ENCODE results near the gene PHF21B.

PHF21B gene

DNA sequence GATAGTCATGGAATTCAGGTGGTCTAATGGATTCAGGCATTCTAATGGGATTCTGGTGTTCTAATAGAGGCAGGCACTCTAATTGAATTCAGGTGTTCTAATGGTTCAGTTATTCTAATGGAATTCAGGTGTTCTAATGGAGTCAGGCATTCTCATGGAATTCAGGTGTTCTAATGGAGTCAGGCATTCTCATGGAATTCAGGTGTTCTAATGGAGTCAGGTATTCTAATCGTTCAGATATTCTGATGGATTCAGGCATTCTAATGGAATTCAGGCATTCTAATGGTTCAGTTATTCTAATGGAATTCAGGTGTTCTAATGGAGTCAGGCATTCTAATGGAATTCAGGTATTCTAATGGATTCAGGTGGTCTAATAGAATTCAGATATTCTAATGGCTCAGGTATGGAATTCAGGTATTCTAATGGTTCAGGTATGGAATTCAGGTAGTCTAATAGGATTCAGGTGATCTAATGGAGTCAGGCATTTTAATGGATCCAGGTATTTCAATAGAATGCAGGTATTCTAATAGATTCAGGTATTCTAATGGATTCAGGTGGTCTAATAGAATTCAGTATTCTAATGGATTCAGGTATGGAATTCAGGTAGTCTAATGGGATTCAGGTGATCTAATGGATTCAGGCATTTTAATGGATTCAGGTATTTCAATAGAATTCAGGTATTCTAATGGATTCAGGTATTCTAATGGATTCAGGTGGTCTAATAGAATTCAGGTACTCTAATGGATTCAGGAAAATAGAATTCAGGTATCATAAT is 22.0 kb upstream of the PHF21B start:
- Histone ChIP-seq H3K9me3 (ENCODE audit: severe bottlenecking) (no peaks in the 10 kb centered on the region), H3K27ac (no peak overlapping the region), H3K36me3 (no peaks in the 10 kb centered on the region), H3K27me3 (ENCODE audit: insufficient read depth, low read depth, severe bottlenecking) (no peaks in the 10 kb centered on the region), H3K4me3 (ENCODE audit: low read depth, low read length) (no peak overlapping the region)
- DNase-seq, result no peak
- TF ChIP-seq, protein P1, sequence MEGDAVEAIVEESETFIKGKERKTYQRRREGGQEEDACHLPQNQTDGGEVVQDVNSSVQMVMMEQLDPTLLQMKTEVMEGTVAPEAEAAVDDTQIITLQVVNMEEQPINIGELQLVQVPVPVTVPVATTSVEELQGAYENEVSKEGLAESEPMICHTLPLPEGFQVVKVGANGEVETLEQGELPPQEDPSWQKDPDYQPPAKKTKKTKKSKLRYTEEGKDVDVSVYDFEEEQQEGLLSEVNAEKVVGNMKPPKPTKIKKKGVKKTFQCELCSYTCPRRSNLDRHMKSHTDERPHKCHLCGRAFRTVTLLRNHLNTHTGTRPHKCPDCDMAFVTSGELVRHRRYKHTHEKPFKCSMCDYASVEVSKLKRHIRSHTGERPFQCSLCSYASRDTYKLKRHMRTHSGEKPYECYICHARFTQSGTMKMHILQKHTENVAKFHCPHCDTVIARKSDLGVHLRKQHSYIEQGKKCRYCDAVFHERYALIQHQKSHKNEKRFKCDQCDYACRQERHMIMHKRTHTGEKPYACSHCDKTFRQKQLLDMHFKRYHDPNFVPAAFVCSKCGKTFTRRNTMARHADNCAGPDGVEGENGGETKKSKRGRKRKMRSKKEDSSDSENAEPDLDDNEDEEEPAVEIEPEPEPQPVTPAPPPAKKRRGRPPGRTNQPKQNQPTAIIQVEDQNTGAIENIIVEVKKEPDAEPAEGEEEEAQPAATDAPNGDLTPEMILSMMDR (IDR thresholded peaks at IDR 0.05; ENCODE audit: low read depth, low read length), result no peak

DNA sequence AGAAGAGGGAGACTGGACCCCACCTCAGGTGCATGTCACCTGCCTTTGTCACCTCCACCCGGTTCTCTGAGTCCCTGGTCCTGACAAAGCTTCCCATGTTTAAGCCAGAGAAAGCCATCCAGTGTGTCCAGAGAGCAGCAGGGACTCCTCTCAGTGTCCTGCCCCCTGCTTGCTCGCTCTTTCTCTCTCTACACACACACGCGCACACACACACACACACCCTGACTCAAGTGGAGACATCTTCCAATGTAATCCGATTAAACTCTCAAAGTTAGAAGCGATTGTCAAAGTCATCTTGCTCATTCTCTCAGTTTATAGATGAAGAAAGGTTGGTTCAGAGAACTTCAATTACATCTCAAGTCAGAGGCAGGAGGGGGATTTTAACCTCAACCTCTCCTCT is 19.7 kb upstream of the PHF21B start:
- Histone ChIP-seq H3K4me3 (ENCODE audit: low read depth, low read length) (peak overlapping the region; percentile 28), H3K27ac (0 out of 2 replicates have a peak overlapping the region, but pooled peaks have one; percentile 1), H3K9me3 (ENCODE audit: severe bottlenecking) (no peaks in the 10 kb centered on the region), H3K36me3 (no peaks in the 10 kb centered on the region), H3K27me3 (ENCODE audit: insufficient read depth, low read depth, severe bottlenecking) (no peaks in the 10 kb centered on the region)
- DNase-seq, result peak; percentile 78
- TF ChIP-seq, protein P1 (IDR thresholded peaks at IDR 0.05; ENCODE audit: low read depth, low read length), result no peak

DNA sequence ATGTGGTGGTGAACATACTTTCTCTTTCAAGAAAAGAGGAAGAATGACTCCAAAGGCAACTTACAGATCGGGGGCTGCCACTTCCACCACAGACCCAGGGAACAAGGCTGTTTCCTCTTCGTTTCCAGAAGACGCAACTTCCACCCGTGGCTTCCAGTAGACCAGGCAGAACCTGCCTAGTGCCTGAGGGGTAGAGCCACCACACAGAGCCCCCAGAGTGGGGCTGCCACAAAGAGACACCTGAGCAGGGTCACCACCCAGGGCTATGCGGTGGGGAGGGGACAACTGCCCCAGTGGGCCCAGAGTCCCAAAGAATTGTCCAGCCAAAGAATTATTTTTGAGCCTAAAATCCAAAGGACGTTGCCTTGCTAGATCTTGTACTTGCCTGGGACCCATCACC is 16.7 kb upstream of the PHF21B start:
- Histone ChIP-seq H3K36me3 (no peaks in the 10 kb centered on the region), H3K27me3 (ENCODE audit: insufficient read depth, low read depth, severe bottlenecking) (no peaks in the 10 kb centered on the region), H3K4me3 (ENCODE audit: low read depth, low read length) (no peak overlapping the region), H3K27ac (no peak overlapping the region), H3K9me3 (ENCODE audit: severe bottlenecking) (no peaks in the 10 kb centered on the region)
- TF ChIP-seq, protein P1 (IDR thresholded peaks at IDR 0.05; ENCODE audit: low read depth, low read length), result no peak
- DNase-seq, result no peak

DNA sequence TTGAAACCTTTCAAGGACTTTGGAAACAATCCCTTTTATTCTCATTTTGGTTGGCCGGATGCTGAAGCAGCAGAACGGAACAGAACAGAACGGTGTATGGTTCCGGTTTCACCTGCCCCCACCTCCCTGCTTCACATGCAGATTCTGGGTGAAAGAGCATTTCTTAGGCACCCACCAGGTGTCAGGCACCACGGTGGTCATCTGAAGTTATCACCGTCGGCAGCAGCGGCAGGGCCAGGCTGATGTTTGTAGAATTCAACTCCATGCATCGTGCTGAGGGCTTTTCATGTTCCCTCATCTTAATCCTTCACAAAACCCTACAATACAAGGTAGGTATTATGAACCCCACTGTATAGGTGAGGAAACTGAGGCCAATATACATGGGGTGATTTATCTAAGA is 13.6 kb upstream of the PHF21B start:
- H3K36me3 ChIP-seq, result no peaks in the 10 kb centered on the region
- no peaks in the 10 kb centered on the region for H3K27me3 ChIP-seq (ENCODE audit: insufficient read depth, low read depth, severe bottlenecking)
- no peak overlapping the region for H3K27ac ChIP-seq
- H3K4me3 ChIP-seq (ENCODE audit: low read depth, low read length), result no peak overlapping the region
- DNase-seq, result no peak
- no peaks in the 10 kb centered on the region for H3K9me3 ChIP-seq (ENCODE audit: severe bottlenecking)
- TF ChIP-seq, protein P1 (IDR thresholded peaks at IDR 0.05; ENCODE audit: low read depth, low read length), result no peak

DNA sequence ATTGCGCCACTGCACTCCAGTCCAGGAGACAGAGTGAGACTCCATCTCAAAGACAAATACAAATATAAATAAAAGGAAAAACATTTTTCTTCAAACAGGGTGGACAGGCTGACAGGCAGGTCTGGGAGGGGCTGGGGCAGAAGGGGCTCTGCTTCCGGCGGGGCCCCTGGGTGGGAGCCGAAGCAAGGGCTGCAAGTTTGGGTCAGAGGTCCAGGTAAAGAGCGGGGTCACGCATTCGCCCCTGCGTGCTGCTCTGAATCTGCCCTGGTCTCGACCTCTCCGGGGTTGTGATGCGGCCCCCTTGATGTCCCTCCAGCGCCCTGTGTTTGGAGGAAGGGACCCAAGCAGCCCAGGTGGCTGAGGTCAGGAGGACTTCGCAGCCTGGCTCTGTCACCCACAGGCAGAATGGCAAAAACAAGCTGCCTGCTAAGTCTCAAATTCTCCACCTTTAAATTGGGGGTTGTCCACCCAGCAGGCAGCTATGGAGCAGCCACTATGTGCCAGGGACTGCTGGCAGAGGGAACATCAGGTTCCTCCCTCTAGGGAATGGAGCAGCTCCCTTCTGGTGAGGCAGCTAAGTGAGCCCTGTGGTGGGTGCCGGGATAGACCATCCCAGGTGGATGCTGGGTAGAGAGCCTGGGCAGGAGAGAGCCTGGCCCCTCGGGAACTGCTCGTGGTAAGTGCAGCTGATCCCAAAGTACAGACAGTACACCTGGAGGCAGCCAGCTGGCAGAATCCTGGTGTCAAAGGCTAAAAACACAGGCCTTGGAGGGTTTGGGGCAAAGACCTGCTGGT is 10.3 kb upstream of the PHF21B start:
- no peak for DNase-seq
- TF ChIP-seq, protein P1 (IDR thresholded peaks at IDR 0.05; ENCODE audit: low read depth, low read length), result no peak
- Histone ChIP-seq H3K9me3 (ENCODE audit: severe bottlenecking) (no peaks in the 10 kb centered on the region), H3K36me3 (no peaks in the 10 kb centered on the region), H3K27ac (no peak overlapping the region), H3K27me3 (ENCODE audit: insufficient read depth, low read depth, severe bottlenecking) (no peaks in the 10 kb centered on the region), H3K4me3 (ENCODE audit: low read depth, low read length) (no peak overlapping the region)
